Activated CD4-positive, alpha-beta T cell treated with anti-CD3 and anti-CD28 coated beads, Interleukin-2, amount 10 ng/mL, durations not matched to agents 7 days and 5 days (primary cell): ENCODE measurements around the gene MUL1. TPM values are rescaled to one million over a fixed set of nuclear protein-coding genes. Genes with fewer than 3 reads are reported as not detected.

Source experiments
- CTCF ChIA-PET: fragments of 350-600 bp; sonication (Branson Sonifier 250); formaldehyde crosslinking; loops from one replicate; lab custom pipeline; 2021; ENCODE audit warnings: antibody characterized with exemption; lab: Charles Lee
- POLR2A ChIA-PET: fragments of 350-600 bp; sonication (Branson Sonifier 250); formaldehyde crosslinking; loops from one replicate; lab custom pipeline; 2021; ENCODE audit warnings: antibody characterized with exemption; lab: Charles Lee
- DNase-seq: peaks from one replicate; pipeline ENCODE4 v3.0.0-alpha.2; 2020
- H3K27ac Mint-ChIP-seq: one replicate; pipeline ENCODE4 v1.8.0; 2021; ENCODE audit warnings: mild to moderate bottlenecking, moderate library complexity, mixed read lengths
- H3K27me3 Mint-ChIP-seq: one replicate; pipeline ENCODE4 v1.8.0; 2021; ENCODE audit warnings: mixed read lengths
- H3K36me3 Mint-ChIP-seq: one replicate; pipeline ENCODE4 v1.8.0; 2021; ENCODE audit warnings: low read depth, mixed read lengths
- H3K4me1 Mint-ChIP-seq: one replicate; pipeline ENCODE4 v1.8.0; 2021; ENCODE audit warnings: mixed read lengths
- H3K4me3 Mint-ChIP-seq: one replicate; pipeline ENCODE4 v1.8.0; 2021; ENCODE audit warnings: mild to moderate bottlenecking, moderate library complexity, mixed read lengths
- H3K9me3 Mint-ChIP-seq: one replicate; pipeline ENCODE4 v1.8.0; 2021; ENCODE audit warnings: mixed read lengths
- total RNA-seq, 2 experiments: library from RNA; stranded (reverse); gene quantifications; one replicate each; pipeline ENCODE4 v1.2.3, GENCODE V29; 2021

The MUL1 gene
- total RNA-seq, 2 experiments from 2014 or later = 17.4 to 20.1 TPM

GRCh38 chr1:20469406-20470076, 38.4 kb downstream of the MUL1 start:
- DNase-seq = no peak
- Mint-ChIP-seq H3K4me3 (no peak overlapping the region), H3K27ac (no peak overlapping the region), H3K36me3 (no peaks in the 10 kb centered on the region), H3K27me3 (peaks cover 25% of the 10 kb centered on the region), H3K4me1 (no peaks in the 10 kb centered on the region), H3K9me3 (no peaks in the 10 kb centered on the region)
- CTCF ChIA-PET = no interaction called here
- POLR2A ChIA-PET = no interaction called here

- no peak overlapping the region for H3K27ac Mint-ChIP-seq
- no peaks in the 10 kb centered on the region for H3K36me3 Mint-ChIP-seq
- H3K4me1 Mint-ChIP-seq = no peaks in the 10 kb centered on the region
- POLR2A ChIA-PET = no interaction called here
- CTCF ChIA-PET = interaction anchor here (1.0 kb wide), 1 partner anchor 27 kb away, joined by 3 read pairs; no protein-coding TSS in a partner anchor
- peaks cover 13% of the 10 kb centered on the region for H3K27me3 Mint-ChIP-seq
- no peak overlapping the region for H3K4me3 Mint-ChIP-seq
- no peak for DNase-seq
- no peaks in the 10 kb centered on the region for H3K9me3 Mint-ChIP-seq
Measured at GRCh38 chr1:20466273-20466672, 41.7 kb downstream of the MUL1 start.

- no peak for DNase-seq
- Mint-ChIP-seq H3K27ac (no peak overlapping the region), H3K4me1 (no peaks in the 10 kb centered on the region), H3K27me3 (peaks cover 15% of the 10 kb centered on the region), H3K9me3 (no peaks in the 10 kb centered on the region), H3K36me3 (no peaks in the 10 kb centered on the region), H3K4me3 (no peak overlapping the region)
- CTCF ChIA-PET = interaction anchor here (1.0 kb wide), 1 partner anchor 26 kb away, joined by 3 read pairs; no protein-coding TSS in a partner anchor
- POLR2A ChIA-PET = no interaction called here
Measured at GRCh38 chr1:20465187-20465586, 42.8 kb downstream of the MUL1 start.

- H3K9me3 Mint-ChIP-seq = no peaks in the 10 kb centered on the region
- DNase-seq = no peak
- POLR2A ChIA-PET = no interaction called here
- no peak overlapping the region for H3K4me3 Mint-ChIP-seq
- no peak overlapping the region for H3K27ac Mint-ChIP-seq
- CTCF ChIA-PET = interaction anchor here (1.3 kb wide), 1 partner anchor 11 kb away, joined by 3 read pairs; no protein-coding TSS in a partner anchor
- H3K4me1 Mint-ChIP-seq = no peaks in the 10 kb centered on the region
- peaks cover 15% of the 10 kb centered on the region for H3K27me3 Mint-ChIP-seq
- H3K36me3 Mint-ChIP-seq = no peaks in the 10 kb centered on the region
Measured at GRCh38 chr1:20463502-20463901, 44.4 kb downstream of the MUL1 start.

GRCh38 chr1:20462397-20462796, 45.6 kb downstream of the MUL1 start:
- ChIA-PET POLR2A (no interaction called here), CTCF (interaction anchor here (0.6 to 1.3 kb wide), 4 partner anchors 10 to 1107 kb away, joined by 3 to 4 read pairs (median 3); no protein-coding TSS in a partner anchor)
- no peak overlapping the region for H3K4me3 Mint-ChIP-seq
- peaks cover 15% of the 10 kb centered on the region for H3K27me3 Mint-ChIP-seq
- no peaks in the 10 kb centered on the region for H3K4me1 Mint-ChIP-seq
- H3K9me3 Mint-ChIP-seq = no peaks in the 10 kb centered on the region
- H3K36me3 Mint-ChIP-seq = no peaks in the 10 kb centered on the region
- DNase-seq = no peak
- no peak overlapping the region for H3K27ac Mint-ChIP-seq

- no peaks in the 10 kb centered on the region for H3K9me3 Mint-ChIP-seq
- H3K36me3 Mint-ChIP-seq = no peaks in the 10 kb centered on the region
- no peak overlapping the region for H3K4me3 Mint-ChIP-seq
- H3K27me3 Mint-ChIP-seq = peaks cover 5% of the 10 kb centered on the region
- peak overlapping the region; percentile 16 for H3K27ac Mint-ChIP-seq
- CTCF ChIA-PET = no interaction called here
- no peak for DNase-seq
- POLR2A ChIA-PET = no interaction called here
- no peaks in the 10 kb centered on the region for H3K4me1 Mint-ChIP-seq
Measured at GRCh38 chr1:20458717-20459116, 49.2 kb downstream of the MUL1 start.

- H3K36me3 Mint-ChIP-seq = no peaks in the 10 kb centered on the region
- no peaks in the 10 kb centered on the region for H3K9me3 Mint-ChIP-seq
- no peaks in the 10 kb centered on the region for H3K4me1 Mint-ChIP-seq
- peaks cover 11% of the 10 kb centered on the region for H3K27me3 Mint-ChIP-seq
- no peak for DNase-seq
- H3K4me3 Mint-ChIP-seq = no peak overlapping the region
- CTCF ChIA-PET = no interaction called here
- POLR2A ChIA-PET = no interaction called here
- H3K27ac Mint-ChIP-seq = no peak overlapping the region
Measured at GRCh38 chr1:20454004-20454403, 53.9 kb downstream of the MUL1 start.

- DNase-seq = no peak
- ChIA-PET CTCF (interaction anchor here (0.6 kb wide), 1 partner anchor 1228 kb away, joined by 4 read pairs; no protein-coding TSS in a partner anchor), POLR2A (no interaction called here)
- no peaks in the 10 kb centered on the region for H3K36me3 Mint-ChIP-seq
- no peak overlapping the region for H3K4me3 Mint-ChIP-seq
- H3K4me1 Mint-ChIP-seq = no peaks in the 10 kb centered on the region
- H3K9me3 Mint-ChIP-seq = no peaks in the 10 kb centered on the region
- H3K27me3 Mint-ChIP-seq = peaks cover 17% of the 10 kb centered on the region
- no peak overlapping the region for H3K27ac Mint-ChIP-seq
Measured at GRCh38 chr1:20449735-20450311, 58.1 kb downstream of the MUL1 start.

Other genes with a start within 250 kb of the MUL1 start
- under 1 TPM in 1 of 2 experiments, not detected in 1; 0.15 TPM for gene VWA5B1, start 217.3 kb downstream of the MUL1 start, total RNA-seq
- under 1 TPM; 0.37 to 0.45 TPM for gene CAMK2N1, start 21.9 kb downstream of the MUL1 start, total RNA-seq
- gene FAM43B, start 44.4 kb upstream of the MUL1 start, total RNA-seq = not detected
- not detected for gene CDA, start 80.9 kb upstream of the MUL1 start, total RNA-seq
- gene PINK1, start 125.3 kb upstream of the MUL1 start, total RNA-seq = 1 to 10 TPM; 3.1 to 4.1 TPM
- gene DDOST, start 153.2 kb upstream of the MUL1 start, total RNA-seq = 100 to 1,000 TPM; 145 to 152 TPM
- gene KIF17, start 209.9 kb upstream of the MUL1 start, total RNA-seq = not detected
- not detected for gene SH2D5, start 224.6 kb upstream of the MUL1 start, total RNA-seq